Ramos (cell line): ENCODE results near the gene AMPD1.

ENCODE experiments used
- in situ Hi-C: fragments of 300-500 bp; cut with MboI; formaldehyde crosslinking; loops from one replicate; pipeline ENCODE4 v1.14.3; 2022; ENCODE audit warnings: low sequenced_read_pairs; ENCODE audit not compliant: unreplicated experiment

The AMPD1 gene

GRCh38 chr1:114695430-114696058 is at the start of gene AMPD1:
Gene AMPD1, minus strand, starts transcription at chr1:114695546. Its CDS starts 75 bp downstream, at chr1:114695471.
- in situ Hi-C loops, result no loop called here

- in situ Hi-C loops, result no loop called here
Measured at GRCh38 chr1:114741963-114742746, 46.8 kb upstream of the AMPD1 start.

- in situ Hi-C loops, result no loop called here
Measured at GRCh38 chr1:114740331-114740730, 45.0 kb upstream of the AMPD1 start.

- in situ Hi-C loops, result no loop called here
Measured at GRCh38 chr1:114737314-114737849, 42.0 kb upstream of the AMPD1 start.

- in situ Hi-C loops, result no loop called here
Measured at GRCh38 chr1:114735479-114735878, 40.1 kb upstream of the AMPD1 start.

GRCh38 chr1:114729782-114730181 is 34.4 kb upstream of the AMPD1 start:
- in situ Hi-C loops, result no loop called here

GRCh38 chr1:114728553-114728952 is 33.2 kb upstream of the AMPD1 start:
- in situ Hi-C loops, result no loop called here

- in situ Hi-C loops, result no loop called here
Measured at GRCh38 chr1:114725230-114725629, 29.9 kb upstream of the AMPD1 start.

GRCh38 chr1:114723915-114724314 is 28.6 kb upstream of the AMPD1 start:
- in situ Hi-C loops, result no loop called here

GRCh38 chr1:114723457-114723856 is 28.1 kb upstream of the AMPD1 start:
- in situ Hi-C loops, result no loop called here

- in situ Hi-C loops, result no loop called here
Measured at GRCh38 chr1:114720492-114720891, 25.1 kb upstream of the AMPD1 start.

- in situ Hi-C loops, result no loop called here
Measured at GRCh38 chr1:114719424-114719787, 24.1 kb upstream of the AMPD1 start.

GRCh38 chr1:114718661-114719423 is 23.5 kb upstream of the AMPD1 start:
- in situ Hi-C loops, result no loop called here

- in situ Hi-C loops, result no loop called here
Measured at GRCh38 chr1:114716304-114717170, 21.2 kb upstream of the AMPD1 start, which contains the start of gene NRAS. Gene NRAS, minus strand, starts transcription at chr1:114716771. Its CDS starts 611 bp downstream, at chr1:114716160.

GRCh38 chr1:114715952-114716303 is 20.6 kb upstream of the AMPD1 start:
- in situ Hi-C loops, result no loop called here

- in situ Hi-C loops, result no loop called here
Measured at GRCh38 chr1:114712977-114713376, 17.6 kb upstream of the AMPD1 start.

- in situ Hi-C loops, result no loop called here
Measured at GRCh38 chr1:114710360-114710759, 15.0 kb upstream of the AMPD1 start.

- in situ Hi-C loops, result no loop called here
Measured at GRCh38 chr1:114707604-114708003, 12.3 kb upstream of the AMPD1 start.

- in situ Hi-C loops, result no loop called here
Measured at GRCh38 chr1:114703242-114703641, 7.9 kb upstream of the AMPD1 start.

GRCh38 chr1:114702737-114703136 is 7.4 kb upstream of the AMPD1 start:
- in situ Hi-C loops, result no loop called here
